Measurements from ENCODE around the gene RUNX2.

DNA sequence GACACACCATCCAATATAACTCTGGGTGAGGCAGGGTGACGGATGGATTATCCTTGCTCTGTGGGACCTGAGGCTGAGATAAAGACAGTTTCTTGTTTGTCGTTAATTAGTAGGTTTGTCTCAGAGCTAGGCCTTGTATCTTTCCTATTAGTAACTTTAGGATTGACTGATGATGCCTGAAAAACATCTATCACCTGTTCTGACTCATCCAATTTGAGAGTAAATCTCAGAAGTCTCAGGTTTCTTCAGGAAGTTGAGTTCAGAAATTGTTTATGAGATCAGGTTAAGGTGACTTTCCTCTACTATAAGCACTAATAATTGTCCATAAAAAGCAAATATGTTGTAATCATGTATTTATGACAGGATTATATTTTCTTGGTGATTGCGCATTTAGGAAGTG is 179.1 kb downstream of the RUNX2 start:
- TF ChIP-seq, protein P1, sequence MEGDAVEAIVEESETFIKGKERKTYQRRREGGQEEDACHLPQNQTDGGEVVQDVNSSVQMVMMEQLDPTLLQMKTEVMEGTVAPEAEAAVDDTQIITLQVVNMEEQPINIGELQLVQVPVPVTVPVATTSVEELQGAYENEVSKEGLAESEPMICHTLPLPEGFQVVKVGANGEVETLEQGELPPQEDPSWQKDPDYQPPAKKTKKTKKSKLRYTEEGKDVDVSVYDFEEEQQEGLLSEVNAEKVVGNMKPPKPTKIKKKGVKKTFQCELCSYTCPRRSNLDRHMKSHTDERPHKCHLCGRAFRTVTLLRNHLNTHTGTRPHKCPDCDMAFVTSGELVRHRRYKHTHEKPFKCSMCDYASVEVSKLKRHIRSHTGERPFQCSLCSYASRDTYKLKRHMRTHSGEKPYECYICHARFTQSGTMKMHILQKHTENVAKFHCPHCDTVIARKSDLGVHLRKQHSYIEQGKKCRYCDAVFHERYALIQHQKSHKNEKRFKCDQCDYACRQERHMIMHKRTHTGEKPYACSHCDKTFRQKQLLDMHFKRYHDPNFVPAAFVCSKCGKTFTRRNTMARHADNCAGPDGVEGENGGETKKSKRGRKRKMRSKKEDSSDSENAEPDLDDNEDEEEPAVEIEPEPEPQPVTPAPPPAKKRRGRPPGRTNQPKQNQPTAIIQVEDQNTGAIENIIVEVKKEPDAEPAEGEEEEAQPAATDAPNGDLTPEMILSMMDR (IDR thresholded peaks at IDR 0.05), result no peak
- TF ChIP-seq POLR2A (IDR thresholded peaks at IDR 0.05), result no peak

All from esophagus squamous epithelium (tissue), 4 donors.